ENCODE measurements around the gene FBXW11. TPM values are rescaled to one million over a fixed set of nuclear protein-coding genes. Genes with fewer than 3 reads are reported as not detected.

FBXW11 gene
- total and polyA plus RNA-seq, 2 donors from 2014 or later = 16.0 to 44.4 TPM

- peaks cover 0 to 6% (median 5%) of the 10 kb centered on the region in 3 donors for H3K36me3 ChIP-seq (ENCODE audit: control insufficient read depth in 2 of 3, insufficient read depth in 3 of 3, low read length in 3 of 3)
- no peak overlapping the region for H3K27ac ChIP-seq (ENCODE audit: low read depth in 2 of 2, low read length in 2 of 2)
- H3K4me3 ChIP-seq (ENCODE audit: low read length in 3 of 3) = no peak overlapping the region
- no peak for FAIRE-seq
- H3K9ac ChIP-seq (ENCODE audit: low read length in 3 of 3) = no peak overlapping the region
- no peak for DNase-seq
- H3K4me1 ChIP-seq (ENCODE audit: control insufficient read depth in 2 of 3, insufficient read depth in 2 of 3, low read depth in 1 of 3, low read length in 3 of 3) = no peaks in the 10 kb centered on the region
- no peaks in the 10 kb centered on the region for H3K27me3 ChIP-seq (ENCODE audit: control insufficient read depth, insufficient read depth, low read length)
- no peaks in the 10 kb centered on the region for H3K9me3 ChIP-seq (ENCODE audit: control insufficient read depth in 2 of 3, insufficient read depth in 1 of 3, low read length in 3 of 3)
- TF ChIP-seq CTCF (IDR thresholded peaks at IDR 0.05; ENCODE audit: borderline replicate concordance, extremely low read depth, insufficient read depth) = no peak
- intact Hi-C loops (cut with DNase I) = no loop called here
These were observed 145.1 kb downstream of the FBXW11 start for GRCh38 chr5:171861381-171861780.

DNA sequence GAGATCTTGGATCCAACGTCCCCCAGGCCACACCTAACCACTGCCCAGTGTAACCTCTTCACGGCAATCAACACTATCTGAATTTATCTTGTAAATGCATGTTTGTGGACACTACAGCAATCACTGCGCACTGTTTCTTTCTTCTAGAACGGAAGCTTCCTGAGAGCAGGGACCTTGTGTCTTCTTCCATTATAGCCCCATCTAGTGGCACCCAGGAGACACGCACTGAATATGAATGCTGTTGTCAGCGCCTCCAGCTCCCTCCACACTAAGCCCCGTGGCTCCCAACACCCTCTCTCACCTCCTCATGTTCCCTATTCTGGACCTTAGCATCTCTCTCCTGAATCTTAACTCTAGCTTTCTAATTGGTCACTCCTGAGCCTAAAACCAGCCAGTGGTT, 148.1 kb downstream of the FBXW11 start:
- FAIRE-seq = no peak
- Histone ChIP-seq H3K27ac (ENCODE audit: low read depth in 2 of 2, low read length in 2 of 2) (no peak overlapping the region), H3K4me1 (ENCODE audit: control insufficient read depth in 2 of 3, insufficient read depth in 2 of 3, low read depth in 1 of 3, low read length in 3 of 3) (no peaks in the 10 kb centered on the region)

DNA sequence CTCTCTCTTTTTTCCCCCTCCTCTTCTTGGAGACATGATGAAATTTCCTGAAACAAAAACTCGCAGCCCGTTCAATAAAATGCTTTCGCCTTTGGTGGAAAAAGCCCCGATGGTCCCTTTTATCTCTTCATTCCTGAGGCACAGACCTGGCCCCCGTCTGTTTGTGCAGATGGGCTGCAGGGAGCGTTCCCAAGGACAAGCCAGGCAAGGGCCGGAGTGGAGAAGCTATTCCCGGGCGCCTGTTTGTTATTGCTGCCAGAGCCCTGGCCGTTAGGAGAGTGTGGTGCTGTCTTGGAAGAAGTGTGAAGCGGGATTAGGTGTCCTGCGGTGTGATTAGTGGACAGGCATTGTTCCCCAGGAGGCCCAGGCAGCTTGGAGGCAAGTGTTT, 149.0 kb downstream of the FBXW11 start:
- no peak overlapping the region for H3K27ac ChIP-seq (ENCODE audit: low read depth in 2 of 2, low read length in 2 of 2)
- H3K4me3 ChIP-seq (ENCODE audit: low read length in 3 of 3) = no peak overlapping the region
- DNase-seq (peak in 3 of 5 donors; percentile 25 to 37 (median 34)), FAIRE-seq (no peak)
- intact Hi-C loops (cut with DNase I) = no loop called here
- H3K36me3 ChIP-seq (ENCODE audit: control insufficient read depth in 2 of 3, insufficient read depth in 3 of 3, low read length in 3 of 3) = peaks cover 0 to 4% (median 0%) of the 10 kb centered on the region in 3 donors
- no peaks in the 10 kb centered on the region for H3K27me3 ChIP-seq (ENCODE audit: control insufficient read depth, insufficient read depth, low read length)
- H3K9ac ChIP-seq (ENCODE audit: low read length in 3 of 3) = no peak overlapping the region
- TF ChIP-seq CTCF (IDR thresholded peaks at IDR 0.05; ENCODE audit: borderline replicate concordance, extremely low read depth, insufficient read depth) = no peak
- no peaks in the 10 kb centered on the region for H3K4me1 ChIP-seq (ENCODE audit: control insufficient read depth in 2 of 3, insufficient read depth in 2 of 3, low read depth in 1 of 3, low read length in 3 of 3)
- no peaks in the 10 kb centered on the region for H3K9me3 ChIP-seq (ENCODE audit: control insufficient read depth in 2 of 3, insufficient read depth in 1 of 3, low read length in 3 of 3)

More for the DNA sequence above, 148.1 kb downstream of the FBXW11 start:
- Histone ChIP-seq H3K27me3 (ENCODE audit: control insufficient read depth, insufficient read depth, low read length) (no peaks in the 10 kb centered on the region), H3K9ac (ENCODE audit: low read length in 3 of 3) (no peak overlapping the region), H3K4me3 (ENCODE audit: low read length in 3 of 3) (no peak overlapping the region), H3K36me3 (ENCODE audit: control insufficient read depth in 2 of 3, insufficient read depth in 3 of 3, low read length in 3 of 3) (peaks cover 0 to 6% (median 4%) of the 10 kb centered on the region in 3 donors), H3K9me3 (ENCODE audit: control insufficient read depth in 2 of 3, insufficient read depth in 1 of 3, low read length in 3 of 3) (no peaks in the 10 kb centered on the region)
- DNase-seq = no peak
- intact Hi-C loops (cut with DNase I) = no loop called here
- no peak for TF ChIP-seq CTCF (IDR thresholded peaks at IDR 0.05; ENCODE audit: borderline replicate concordance, extremely low read depth, insufficient read depth)
